Common myeloid progenitor, CD34-positive (primary cell): ENCODE measurements around the gene ZNF775.

Experiments used
- CTCF ChIA-PET: fragments of 350-600 bp; sonication (Branson Sonifier 250); formaldehyde crosslinking; loops from one replicate; lab custom pipeline; 2021; ENCODE audit warnings: antibody characterized with exemption; lab: Charles Lee
- POLR2A ChIA-PET: fragments of 350-600 bp; sonication (Branson Sonifier 250); formaldehyde crosslinking; loops from one replicate; lab custom pipeline; 2021; ENCODE audit warnings: antibody characterized with exemption; lab: Charles Lee
- DNase-seq, 3 donors: peaks; one replicate each; pipeline versions ENCODE4 v3.0.0 to v3.0.0-alpha.2; 2013
- H3K27ac ChIP-seq, 2 experiments: 1 replicate in 1 of 2; 2 replicates in 1 of 2; pipeline ENCODE4 v1.7.0; 2013; ENCODE audit warnings: inconsistent platforms in 2 of 2, low read length in 2 of 2, mild to moderate bottlenecking in 2 of 2, low read depth in 1 of 2, moderate library complexity in 1 of 2; ENCODE audit not compliant: severe bottlenecking in 2 of 2, insufficient read depth in 1 of 2, poor library complexity in 1 of 2
- H3K27me3 ChIP-seq, 5 experiments: replicated peaks in 2 of 5; 1 replicate in 3 of 5; 2 replicates in 2 of 5; pipeline versions ENCODE4 v1.6.1 to v1.7.0; 2013; ENCODE audit warnings: low read length in 4 of 5, mild to moderate bottlenecking in 2 of 5, moderate library complexity in 2 of 5, inconsistent platforms in 1 of 5; ENCODE audit not compliant: insufficient read depth in 5 of 5, control insufficient read depth in 4 of 5
- H3K36me3 ChIP-seq, 4 experiments: 1 replicate in 2 of 4; 2 replicates in 2 of 4; pipeline versions ENCODE4 v1.6.1 to v1.7.0; 2013; ENCODE audit warnings: low read length in 3 of 4, control low read depth in 1 of 4, mild to moderate bottlenecking in 1 of 4; ENCODE audit not compliant: control insufficient read depth in 4 of 4, insufficient read depth in 4 of 4
- H3K4me1 ChIP-seq, 4 experiments: 1 replicate in 3 of 4; 2 replicates in 1 of 4; pipeline versions ENCODE4 v1.6.1 to v1.7.1; 2013; ENCODE audit warnings: low read length in 3 of 4, mild to moderate bottlenecking in 3 of 4, control low read depth in 1 of 4, inconsistent platforms in 1 of 4, moderate library complexity in 1 of 4; ENCODE audit not compliant: control insufficient read depth in 4 of 4, insufficient read depth in 4 of 4; ENCODE audit errors: control extremely low read depth in 1 of 4
- H3K4me3 ChIP-seq, 7 experiments: 1 replicate in 4 of 7; 2 replicates in 3 of 7; pipeline versions ENCODE4 v1.5.1 to v1.7.0; 2013; ENCODE audit warnings: mild to moderate bottlenecking in 7 of 7, low read length in 6 of 7, moderate library complexity in 6 of 7, inconsistent platforms in 2 of 7, low read depth in 2 of 7, control low read depth in 1 of 7; ENCODE audit not compliant: insufficient read depth in 4 of 7, control insufficient read depth in 1 of 7; ENCODE audit errors: extremely low read depth in 1 of 7
- H3K9me3 ChIP-seq, 5 experiments: 1 replicate in 4 of 5; 2 replicates in 1 of 5; pipeline versions ENCODE4 v1.6.1 to v1.7.1; 2013; ENCODE audit warnings: low read length in 4 of 5, mild to moderate bottlenecking in 2 of 5, inconsistent platforms in 1 of 5, low read depth in 1 of 5, moderate library complexity in 1 of 5; ENCODE audit not compliant: control insufficient read depth in 4 of 5, insufficient read depth in 2 of 5; ENCODE audit errors: control extremely low read depth in 1 of 5
- WGBS: methylation state at CpG from one replicate; pipeline ENCODE4 v1.1.5; 2013; ENCODE audit not compliant: insufficient coverage; 5-methylcytosine and 5-hydroxymethylcytosine counted together

The ZNF775 gene

DNA sequence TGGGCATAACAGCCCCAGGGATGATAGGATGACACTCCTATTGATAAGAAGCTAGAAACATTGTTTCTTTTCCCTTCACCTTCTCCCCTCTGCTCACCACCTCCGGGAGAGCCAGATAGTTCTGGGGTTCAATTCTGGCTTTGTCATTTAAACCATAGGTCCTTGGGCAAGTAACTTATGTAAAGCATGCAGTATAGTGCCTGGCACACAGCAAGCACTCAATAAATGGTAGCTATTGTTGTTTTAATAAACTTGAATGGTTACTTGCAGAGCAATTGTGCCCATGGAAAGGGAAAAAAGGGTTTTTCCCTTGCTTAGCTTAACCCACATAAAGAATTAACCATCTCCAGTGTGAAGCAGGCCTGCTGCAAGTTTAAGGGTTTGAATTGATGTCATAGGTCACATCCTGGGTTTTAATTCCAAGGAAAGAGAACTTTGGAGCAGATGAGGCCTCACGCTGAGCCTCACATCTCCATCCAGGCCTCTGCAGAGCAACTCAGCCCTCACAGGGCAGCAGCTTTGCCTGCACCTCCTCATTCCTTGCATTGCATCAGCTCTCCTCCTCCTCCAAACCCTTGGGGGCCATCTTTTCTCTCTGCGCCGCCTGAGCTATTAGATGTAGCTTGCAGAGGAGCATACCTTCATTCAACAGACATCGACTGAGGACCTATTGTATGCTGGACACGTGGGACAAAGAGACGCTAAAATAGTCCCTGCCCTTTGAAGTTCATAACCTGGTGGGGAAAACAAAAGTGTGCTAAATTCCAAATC is 22.9 kb downstream of the ZNF775 start:
- no peaks in the 10 kb centered on the region for H3K27me3 ChIP-seq
- ChIA-PET POLR2A (no interaction called here), CTCF (interaction anchor here (0.5 to 2.0 kb wide), 6 partner anchors 9 to 757 kb away, joined by 3 to 10 read pairs (median 4); no protein-coding TSS in a partner anchor)
- H3K4me1 ChIP-seq: peaks cover 0 to 31% (median 29%) of the 10 kb centered on the region in 4 experiments
- peaks cover 0 to 20% (median 7%) of the 10 kb centered on the region in 4 experiments for H3K36me3 ChIP-seq
- no peak for DNase-seq
- H3K27ac ChIP-seq: no peak overlapping the region
- H3K4me3 ChIP-seq: no peak overlapping the region
- 98% methylated on average over 6 of the region's 7 CpGs for WGBS
- no peaks in the 10 kb centered on the region for H3K9me3 ChIP-seq

DNA sequence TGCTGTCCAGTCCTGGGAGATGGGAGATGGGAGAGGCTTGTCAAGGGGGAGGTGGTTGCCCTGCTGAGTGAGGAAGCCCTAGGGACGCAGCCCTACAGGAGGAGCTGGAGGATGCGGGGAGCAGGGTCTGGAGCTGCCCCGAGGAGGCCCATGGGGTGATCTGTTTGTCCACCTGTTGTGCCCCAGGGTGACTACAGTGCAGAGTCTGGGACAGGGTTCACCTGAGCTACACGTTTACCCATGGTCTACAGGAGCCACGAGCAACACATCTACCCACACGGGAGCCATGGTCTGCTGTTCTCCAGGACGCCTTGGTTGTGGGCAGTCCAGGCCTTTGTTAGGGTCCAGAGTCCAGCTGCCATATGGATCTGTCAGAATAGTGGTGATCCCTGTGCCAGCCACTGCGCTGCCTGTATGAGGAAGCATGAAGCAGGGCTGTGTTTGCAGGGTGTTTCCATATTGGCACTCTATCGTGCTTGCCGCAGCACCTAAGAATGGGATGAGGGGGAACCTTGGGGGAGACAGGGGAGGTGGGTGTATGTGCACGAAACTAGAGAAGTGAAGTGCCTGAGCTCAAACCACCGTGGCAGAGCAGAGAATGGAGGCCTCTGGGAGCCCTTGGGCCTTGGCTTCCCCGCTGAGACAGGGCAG is 23.7 kb downstream of the ZNF775 start:
- H3K9me3 ChIP-seq: no peaks in the 10 kb centered on the region
- WGBS: 99% methylated on average over 9 of the region's 13 CpGs
- H3K4me3 ChIP-seq: no peak overlapping the region
- H3K27ac ChIP-seq: no peak overlapping the region
- CTCF ChIA-PET: interaction anchor here (0.8 to 2.0 kb wide), 6 partner anchors 9 to 47 kb away, joined by 3 to 10 read pairs (median 4); no protein-coding TSS in a partner anchor
- no peaks in the 10 kb centered on the region for H3K27me3 ChIP-seq
- POLR2A ChIA-PET: no interaction called here
- peaks cover 0 to 17% (median 6%) of the 10 kb centered on the region in 4 experiments for H3K36me3 ChIP-seq
- peaks cover 0 to 33% (median 31%) of the 10 kb centered on the region in 4 experiments for H3K4me1 ChIP-seq
- no peak for DNase-seq

DNA sequence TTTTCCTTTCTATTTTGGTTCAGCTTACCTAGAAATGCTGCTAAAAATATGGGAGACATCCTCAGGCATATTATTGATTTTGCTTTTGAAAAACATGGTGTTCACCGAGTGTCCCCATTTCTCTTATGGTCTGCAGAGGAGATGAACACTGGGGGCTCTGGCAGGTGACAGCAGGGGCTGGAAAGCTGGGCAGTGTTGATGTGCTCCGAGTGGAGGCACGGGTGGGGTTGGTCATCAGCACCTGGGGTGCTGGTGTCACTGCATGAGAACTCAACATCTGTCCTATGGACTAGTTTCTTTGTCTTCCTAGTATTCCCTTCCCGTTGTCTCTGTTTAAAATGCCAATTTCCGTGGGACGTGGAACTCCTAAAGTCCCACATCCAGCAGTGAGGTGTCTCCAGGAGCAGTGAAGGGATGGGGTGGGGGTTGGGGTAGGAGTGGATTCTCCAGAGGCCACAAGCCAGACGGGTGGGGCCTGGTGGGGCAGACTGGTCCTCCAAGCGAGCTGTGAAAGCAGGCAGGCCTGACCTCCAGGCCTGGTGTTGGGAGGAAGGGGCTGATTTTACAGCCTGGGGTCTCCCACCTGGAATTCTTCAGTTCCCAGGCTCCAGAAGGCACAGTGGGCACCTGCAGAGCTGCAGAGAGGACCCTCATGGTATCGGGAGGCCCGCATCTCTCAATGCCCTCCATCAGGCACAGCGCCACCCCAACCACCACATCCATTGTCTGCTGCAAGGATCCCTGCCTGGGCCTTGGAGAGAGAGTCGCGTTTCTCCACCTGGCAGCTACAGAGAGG is 24.4 kb downstream of the ZNF775 start:
- WGBS: 86% methylated on average over 11 of the region's 13 CpGs
- peak overlapping the region in 4 of 7 experiments; percentile 68 to 90 (median 83) for H3K4me3 ChIP-seq
- H3K27ac ChIP-seq: peak overlapping the region in 1 of 2 experiments; percentile 95
- no peaks in the 10 kb centered on the region for H3K27me3 ChIP-seq
- no peaks in the 10 kb centered on the region for H3K9me3 ChIP-seq
- H3K4me1 ChIP-seq: peaks cover 0 to 33% (median 31%) of the 10 kb centered on the region in 4 experiments
- POLR2A ChIA-PET: interaction anchor here (0.6 kb wide), 1 partner anchor 35 kb away, joined by 3 read pairs; the partner anchor contains the start of gene REPIN1
- DNase-seq: no peak
- peaks cover 0 to 16% (median 2%) of the 10 kb centered on the region in 4 experiments for H3K36me3 ChIP-seq
- CTCF ChIA-PET: interaction anchor here (0.6 to 4.0 kb wide), 14 partner anchors 11 to 117 kb away, joined by 3 to 29 read pairs (median 5); no protein-coding TSS in a partner anchor

DNA sequence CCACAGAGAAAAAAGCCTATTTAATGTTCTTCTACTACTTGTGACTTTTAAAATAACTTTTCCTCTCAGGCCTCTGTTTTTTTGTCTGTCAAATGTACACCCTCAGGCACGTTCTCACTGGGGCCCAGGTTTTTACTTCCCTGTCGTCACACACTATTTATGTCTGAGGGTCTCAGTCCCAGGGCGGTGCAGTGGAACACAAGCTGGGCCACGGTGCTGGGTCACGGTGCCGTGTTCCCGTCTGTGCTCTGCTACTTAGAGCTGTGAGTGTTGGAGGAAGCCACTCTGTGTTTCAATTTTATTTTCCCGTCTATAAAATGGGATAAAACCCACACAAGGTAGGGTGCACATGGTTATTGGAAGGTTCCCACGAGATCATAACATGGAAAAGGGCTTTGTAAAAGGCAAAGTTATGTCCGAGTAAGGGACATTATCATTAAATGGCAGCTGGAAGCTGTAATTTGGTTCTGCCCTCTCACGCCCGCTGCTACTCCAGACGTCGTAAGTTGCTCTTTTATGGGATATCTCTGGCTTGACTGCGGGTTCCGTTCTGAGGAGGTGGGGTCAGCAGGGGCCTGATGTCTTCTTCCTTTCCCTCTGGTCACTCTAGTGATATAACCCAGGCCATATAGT is 25.2 kb downstream of the ZNF775 start:
- CTCF ChIA-PET: interaction anchor here (0.6 to 4.0 kb wide), 13 partner anchors 8 to 118 kb away, joined by 3 to 29 read pairs (median 4); no protein-coding TSS in a partner anchor

GRCh38 chr7:150404805-150405583 is 25.9 kb downstream of the ZNF775 start:
- H3K27me3 ChIP-seq: no peaks in the 10 kb centered on the region
- peak overlapping the region; percentile 65 to 90 (median 79) for H3K4me3 ChIP-seq
- WGBS: under 1% methylated on average over 82 of the region's 86 CpGs
- H3K36me3 ChIP-seq: peaks cover 0 to 19% (median 7%) of the 10 kb centered on the region in 4 experiments
- DNase-seq: peak; percentile 89 to 94 (median 91)
- CTCF ChIA-PET: interaction anchor here (0.7 to 4.0 kb wide), 19 partner anchors 9 to 118 kb away, joined by 3 to 29 read pairs (median 5); no protein-coding TSS in a partner anchor
- peaks cover 0 to 33% (median 31%) of the 10 kb centered on the region in 4 experiments for H3K4me1 ChIP-seq
- POLR2A ChIA-PET: interaction anchor here (1.0 to 1.6 kb wide), 2 partner anchors 16 to 41 kb away, joined by 5 to 6 read pairs; no protein-coding TSS in a partner anchor
- peak overlapping the region; percentile 64 to 95 for H3K27ac ChIP-seq
- H3K9me3 ChIP-seq: no peaks in the 10 kb centered on the region

More for the DNA sequence above, 25.2 kb downstream of the ZNF775 start:
- no peaks in the 10 kb centered on the region for H3K9me3 ChIP-seq
- POLR2A ChIA-PET: interaction anchor here (0.6 to 1.6 kb wide), 3 partner anchors 15 to 41 kb away, joined by 3 to 6 read pairs (median 5); partner anchors contain the start of gene REPIN1
- peaks cover 0 to 14% (median 4%) of the 10 kb centered on the region in 4 experiments for H3K36me3 ChIP-seq
- 13% methylated on average over 10 of the region's 16 CpGs for WGBS
- H3K27ac ChIP-seq: peak overlapping the region; percentile 64 to 95
- peaks cover 0 to 33% (median 31%) of the 10 kb centered on the region in 4 experiments for H3K4me1 ChIP-seq
- H3K4me3 ChIP-seq: peak overlapping the region; percentile 65 to 90 (median 79)
- peak in 2 of 3 donors; percentile 14 to 36 for DNase-seq
- no peaks in the 10 kb centered on the region for H3K27me3 ChIP-seq
